ENCODE measurements around the gene LMNA. TPM values are rescaled to one million over a fixed set of nuclear protein-coding genes. Genes with fewer than 3 reads are reported as not detected.
A peak's percentile ranks its signal among the peaks of the same experiment; 100 is the strongest.
"Not testable (repeated sequence)": the region's sequence is repeated elsewhere in the genome, so short reads cannot be mapped to it uniquely, and the experiment has no call there.

The LMNA gene
- total RNA-seq, 1 experiment from 2014 or later, result 499 TPM

DNA sequence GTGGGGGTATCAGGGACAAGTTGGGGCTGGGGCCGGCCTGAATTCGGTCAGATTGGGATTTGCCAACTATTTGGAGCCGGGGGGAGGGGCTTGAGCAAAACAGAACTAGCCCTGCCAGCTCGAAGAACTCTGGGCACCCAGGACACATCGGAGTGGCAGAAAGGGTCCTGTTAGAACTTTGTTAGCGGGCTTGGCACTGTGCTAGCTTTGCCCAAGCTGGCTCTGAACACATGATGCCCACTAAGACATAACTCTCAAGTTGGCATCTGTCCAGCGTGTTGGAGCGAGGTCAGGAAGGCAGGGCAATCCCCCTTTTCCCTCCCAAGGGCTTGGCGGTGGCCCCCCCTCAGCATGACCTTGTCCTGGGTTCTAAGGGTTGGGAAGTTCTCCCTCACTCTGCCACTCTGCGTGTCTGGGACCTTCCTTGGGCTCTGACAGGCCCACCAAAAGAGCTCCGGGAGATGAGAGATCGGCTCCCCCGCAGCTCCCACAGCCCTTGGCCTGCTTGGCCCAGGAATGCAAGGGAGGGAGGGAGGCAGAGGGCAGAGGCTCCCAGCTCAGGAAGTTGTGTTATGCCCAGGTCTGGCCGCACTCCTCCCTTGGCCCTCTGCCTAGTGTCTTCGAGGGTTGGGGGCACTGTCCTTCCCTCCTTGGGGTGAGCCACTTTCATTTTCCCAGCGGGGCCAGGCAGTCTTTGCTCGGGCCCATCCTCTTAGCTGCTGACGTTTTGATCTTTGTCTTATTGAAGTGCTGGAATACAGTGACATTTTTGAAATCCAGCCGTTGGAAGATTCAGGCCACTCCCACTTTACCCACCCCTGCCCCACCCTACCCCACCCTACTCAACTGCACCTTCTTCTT lies 1.2 kb downstream of the LMNA start:
- intact Hi-C loops (cut with micrococcal nuclease; ENCODE audit: unreplicated experiment), result no loop called here
- Mint-ChIP-seq H3K27me3 (ENCODE audit: unreplicated experiment) (no peaks in the 10 kb centered on the region), H3K27ac (ENCODE audit: unreplicated experiment) (peak overlapping the region; percentile 85), H3K36me3 (ENCODE audit: insufficient read depth, unreplicated experiment) (peaks cover 76% of the 10 kb centered on the region), H3K4me1 (ENCODE audit: low read depth, unreplicated experiment) (peaks cover 55% of the 10 kb centered on the region), H3K4me3 (ENCODE audit: low read depth, unreplicated experiment) (peak overlapping the region; percentile 82), H3K9me3 (ENCODE audit: low read depth, unreplicated experiment) (no peaks in the 10 kb centered on the region)
- CTCF ChIA-PET, result interaction anchor here (1.0 to 3.2 kb wide), 5 partner anchors 9 to 19 kb away, joined by 3 to 25 read pairs (median 8); no protein-coding TSS in a partner anchor
- BruUV-seq (replicated peaks), result TSS peak; percentile 39
- peak; percentile 55 for DNase-seq
- TF ChIP-seq CTCF (IDR thresholded peaks at IDR 0.05; ENCODE audit: unreplicated experiment), result no peak

DNA sequence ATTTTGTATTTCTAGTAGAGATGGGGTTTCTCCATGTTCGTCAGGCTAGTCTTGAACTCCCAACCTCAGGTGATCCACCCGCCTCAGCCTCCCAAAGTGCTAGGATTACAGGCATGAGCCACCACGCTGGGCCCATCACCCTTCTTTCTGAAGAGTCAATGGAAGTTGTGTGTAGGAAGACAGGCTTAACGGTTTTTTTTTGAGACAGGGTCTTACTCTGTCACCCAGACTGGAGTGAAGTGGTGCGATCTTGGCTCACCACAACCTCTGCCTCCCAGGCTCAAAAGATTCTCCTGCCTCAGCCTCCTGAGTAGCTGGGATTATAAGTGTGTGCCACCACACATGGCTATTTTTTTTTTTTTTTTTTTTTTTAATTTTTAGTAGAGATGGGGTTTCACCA lies 2.2 kb downstream of the LMNA start:
- DNase-seq; intact Hi-C loops (cut with micrococcal nuclease; ENCODE audit: unreplicated experiment); H3K9me3 Mint-ChIP-seq (ENCODE audit: low read depth, unreplicated experiment); H3K27me3 Mint-ChIP-seq (ENCODE audit: unreplicated experiment): not testable (repeated sequence)
- Mint-ChIP-seq H3K4me1 (ENCODE audit: low read depth, unreplicated experiment) (peaks cover 65% of the 10 kb centered on the region), H3K4me3 (ENCODE audit: low read depth, unreplicated experiment) (peak overlapping the region; percentile 82), H3K27ac (ENCODE audit: unreplicated experiment) (peak overlapping the region; percentile 85), H3K36me3 (ENCODE audit: insufficient read depth, unreplicated experiment) (peaks cover 86% of the 10 kb centered on the region)
- CTCF ChIA-PET, result interaction anchor here (0.6 to 3.2 kb wide), 6 partner anchors 10 to 269 kb away, joined by 3 to 25 read pairs (median 7); no protein-coding TSS in a partner anchor
- TSS peak; percentile 17 for BruUV-seq (replicated peaks)

DNA sequence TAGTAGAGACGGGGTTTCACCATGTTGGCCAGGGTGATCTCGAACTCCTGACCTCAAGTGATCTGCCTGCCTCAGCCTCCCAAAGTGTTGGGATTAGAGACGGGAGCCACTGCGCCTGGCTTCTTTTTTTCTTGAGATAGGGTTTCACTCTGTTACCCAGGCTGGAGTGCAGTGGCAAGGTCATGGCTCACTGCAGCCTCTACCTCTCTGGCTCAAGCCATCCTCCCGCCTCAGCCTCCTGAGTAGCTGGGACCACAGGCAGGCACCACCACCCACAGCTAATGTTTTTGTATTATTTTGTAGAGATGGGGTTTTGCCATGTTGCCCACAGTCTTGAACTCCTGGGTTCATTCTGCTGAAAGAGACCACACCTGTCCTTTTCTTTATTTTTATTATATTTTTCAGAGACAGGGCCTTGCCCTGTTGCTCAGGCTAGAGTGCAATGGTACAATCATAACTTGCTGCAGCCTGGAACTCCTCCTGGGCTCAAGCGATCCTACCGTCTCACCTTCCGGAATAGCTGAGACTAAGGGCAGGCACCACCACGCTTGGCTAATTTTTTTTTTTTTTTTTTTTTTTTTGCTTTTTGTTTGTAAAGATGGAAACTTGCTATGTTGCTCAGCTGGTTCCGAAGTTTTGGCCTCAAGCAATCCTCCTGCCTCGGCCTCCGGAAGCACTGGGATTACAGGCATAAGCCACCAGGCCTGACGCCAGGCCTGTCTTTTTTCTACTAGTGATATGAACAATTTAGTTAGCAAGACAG lies 3.1 kb downstream of the LMNA start:
- peak overlapping the region; percentile 60 for H3K27ac Mint-ChIP-seq (ENCODE audit: unreplicated experiment)
- TF ChIP-seq CTCF (IDR thresholded peaks at IDR 0.05; ENCODE audit: unreplicated experiment), result no peak
- CTCF ChIA-PET, result interaction anchor here (0.6 to 4.6 kb wide), 4 partner anchors 9 to 268 kb away, joined by 3 to 32 read pairs (median 6); no protein-coding TSS in a partner anchor
- TSS peak; percentile 58 for BruUV-seq (replicated peaks)
- peak overlapping the region; percentile 82 for H3K4me3 Mint-ChIP-seq (ENCODE audit: low read depth, unreplicated experiment)
- DNase-seq, result no peak
- H3K36me3 Mint-ChIP-seq (ENCODE audit: insufficient read depth, unreplicated experiment), result peaks cover 93% of the 10 kb centered on the region
- intact Hi-C loops (cut with micrococcal nuclease; ENCODE audit: unreplicated experiment), result no loop called here
- peaks cover 68% of the 10 kb centered on the region for H3K4me1 Mint-ChIP-seq (ENCODE audit: low read depth, unreplicated experiment)
- H3K9me3 Mint-ChIP-seq (ENCODE audit: low read depth, unreplicated experiment), result no peaks in the 10 kb centered on the region
- no peaks in the 10 kb centered on the region for H3K27me3 Mint-ChIP-seq (ENCODE audit: unreplicated experiment)

GRCh38 chr1:156118177-156118868 lies 3.8 kb downstream of the LMNA start:
- no TSS peak for BruUV-seq (replicated peaks)
- H3K4me1 Mint-ChIP-seq (ENCODE audit: low read depth, unreplicated experiment), result peaks cover 68% of the 10 kb centered on the region
- no peaks in the 10 kb centered on the region for H3K9me3 Mint-ChIP-seq (ENCODE audit: low read depth, unreplicated experiment)
- peak overlapping the region; percentile 82 for H3K4me3 Mint-ChIP-seq (ENCODE audit: low read depth, unreplicated experiment)
- no peak for TF ChIP-seq CTCF (IDR thresholded peaks at IDR 0.05; ENCODE audit: unreplicated experiment)
- H3K27me3 Mint-ChIP-seq (ENCODE audit: unreplicated experiment), result no peaks in the 10 kb centered on the region
- peak; percentile 69 for DNase-seq
- peak overlapping the region; percentile 60 for H3K27ac Mint-ChIP-seq (ENCODE audit: unreplicated experiment)
- peaks cover 95% of the 10 kb centered on the region for H3K36me3 Mint-ChIP-seq (ENCODE audit: insufficient read depth, unreplicated experiment)
- intact Hi-C loops (cut with micrococcal nuclease; ENCODE audit: unreplicated experiment), result no loop called here
- CTCF ChIA-PET, result interaction anchor here (0.6 to 4.6 kb wide), 4 partner anchors 8 to 24 kb away, joined by 4 to 32 read pairs (median 14); no protein-coding TSS in a partner anchor
